OCI-LY7 (cell line): ENCODE data around the gene KIAA1671.

Experiments used
- EZH2phosphoT487 ChIP-seq: fragments of 200-600 bp; sonication (generic); IDR thresholded peaks from 2 replicates; pipeline ENCODE4 v1.6.1; 2018; ENCODE audit warnings: low read depth, borderline replicate concordance, mild to moderate bottlenecking, mixed run types, antibody characterized with exemption, low read length, moderate library complexity, mixed read lengths
- TF ChIP-seq, protein P1 (sequence below): fragments of 200-600 bp; sonication (generic); conservative IDR thresholded peaks from 2 replicates; pipeline ENCODE4 v1.5.1; 2014; ENCODE audit warnings: mild to moderate bottlenecking, antibody characterized with exemption, low read length, moderate library complexity, mixed read lengths

DNA sequence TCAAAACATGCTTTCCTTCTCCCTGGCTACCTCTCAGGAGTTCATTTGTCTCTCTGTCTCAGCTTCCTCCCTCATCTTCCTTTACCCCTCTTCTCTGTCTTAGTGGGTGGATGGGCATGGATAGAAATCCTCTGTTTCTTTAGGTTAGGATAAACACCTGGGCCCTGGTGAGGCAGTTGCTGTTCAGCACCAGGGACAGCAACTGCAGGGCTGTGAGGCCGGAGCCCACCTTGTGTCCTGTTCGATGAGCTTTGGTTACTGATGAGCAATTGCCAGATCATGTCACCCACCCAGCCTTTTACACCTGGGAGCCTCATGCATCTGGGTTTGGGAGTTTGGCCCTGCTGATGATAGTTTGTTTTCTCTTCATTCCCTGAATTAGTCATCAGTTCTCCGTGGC is 241.0 kb downstream of the KIAA1671 start:
- TF ChIP-seq, protein P1, sequence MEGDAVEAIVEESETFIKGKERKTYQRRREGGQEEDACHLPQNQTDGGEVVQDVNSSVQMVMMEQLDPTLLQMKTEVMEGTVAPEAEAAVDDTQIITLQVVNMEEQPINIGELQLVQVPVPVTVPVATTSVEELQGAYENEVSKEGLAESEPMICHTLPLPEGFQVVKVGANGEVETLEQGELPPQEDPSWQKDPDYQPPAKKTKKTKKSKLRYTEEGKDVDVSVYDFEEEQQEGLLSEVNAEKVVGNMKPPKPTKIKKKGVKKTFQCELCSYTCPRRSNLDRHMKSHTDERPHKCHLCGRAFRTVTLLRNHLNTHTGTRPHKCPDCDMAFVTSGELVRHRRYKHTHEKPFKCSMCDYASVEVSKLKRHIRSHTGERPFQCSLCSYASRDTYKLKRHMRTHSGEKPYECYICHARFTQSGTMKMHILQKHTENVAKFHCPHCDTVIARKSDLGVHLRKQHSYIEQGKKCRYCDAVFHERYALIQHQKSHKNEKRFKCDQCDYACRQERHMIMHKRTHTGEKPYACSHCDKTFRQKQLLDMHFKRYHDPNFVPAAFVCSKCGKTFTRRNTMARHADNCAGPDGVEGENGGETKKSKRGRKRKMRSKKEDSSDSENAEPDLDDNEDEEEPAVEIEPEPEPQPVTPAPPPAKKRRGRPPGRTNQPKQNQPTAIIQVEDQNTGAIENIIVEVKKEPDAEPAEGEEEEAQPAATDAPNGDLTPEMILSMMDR, result no peak
- no peak for TF ChIP-seq EZH2phosphoT487
